Uterus (tissue), 2 donors: ENCODE data around the gene OR3A2.

Source experiments
- CTCF ChIP-seq, 4 experiments: fragments of 200-600 bp in 2 of 4; fragments of 450-650 bp in 2 of 4; sonication (generic) in 2 of 4; IDR thresholded peaks; one replicate each; pipeline ENCODE4 v1.5.1; 2016 to 2019; ENCODE audit warnings: antibody characterized with exemption in 4 of 4, mild to moderate bottlenecking in 2 of 4, moderate library complexity in 1 of 4
- POLR2A ChIP-seq, 2 donors: fragments of 450-650 bp; IDR thresholded peaks; one replicate each; pipeline ENCODE4 v1.6.1; 2016; ENCODE audit warnings: antibody characterized with exemption in 2 of 2, mild to moderate bottlenecking in 1 of 2, moderate library complexity in 1 of 2

DNA sequence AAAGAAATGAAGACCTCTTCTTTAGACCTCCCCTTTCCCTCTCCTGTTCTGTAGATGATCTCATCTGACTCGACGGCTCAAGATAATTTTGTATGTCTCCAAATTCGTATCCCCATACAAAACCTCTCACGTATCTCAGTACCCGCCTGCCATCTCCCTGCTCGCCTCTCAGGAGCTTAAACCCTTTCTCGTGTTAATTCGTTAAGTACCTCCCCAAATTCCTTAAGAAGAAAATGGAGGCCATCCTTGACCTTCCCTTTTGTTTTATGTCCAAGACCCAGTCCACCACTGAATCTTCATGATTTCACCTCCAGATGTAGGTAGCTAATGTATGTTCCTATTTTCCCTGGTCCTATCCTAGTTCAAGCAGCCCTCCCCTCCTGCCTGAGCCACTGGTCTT, 129.5 kb downstream of the OR3A2 start:
- TF ChIP-seq CTCF (IDR thresholded peaks at IDR 0.05) (no peak), POLR2A (IDR thresholded peaks at IDR 0.05) (no peak)
